Heart left ventricle (tissue), 16 donors: ENCODE results near the gene MGME1. TPM values are rescaled to one million over a fixed set of nuclear protein-coding genes. Genes with fewer than 3 reads are reported as not detected.

Experiments
- ATAC-seq, 4 donors: fragments of 200-7000 bp; cut with Tn5 transposase; one replicate each; pipeline ENCODE4 v1.9.1; 2020 to 2022; ENCODE audit warnings: moderate library complexity in 4 of 4, mild to moderate bottlenecking in 3 of 4, moderate number of reproducible peaks in 1 of 4
- DNase-seq, 5 donors: peaks; one replicate each; pipeline ENCODE4 v3.0.0-alpha.2; 2020
- H3K27ac ChIP-seq, 12 donors: fragments of 200-600 bp; sonication (generic) in 4 of 12; one replicate each; pipeline versions ENCODE4 v1.5.0 to v1.8.0; 2016 to 2022; ENCODE audit warnings: mild to moderate bottlenecking in 2 of 12
- H3K27me3 ChIP-seq, 9 donors: fragments of 200-600 bp; sonication (generic) in 2 of 9; one replicate each; pipeline versions ENCODE4 v1.5.1 to v1.8.0; 2016 to 2022; ENCODE audit warnings: mild to moderate bottlenecking in 3 of 9
- H3K36me3 ChIP-seq, 9 donors: fragments of 200-600 bp; sonication (generic) in 2 of 9; one replicate each; pipeline versions ENCODE4 v1.5.0 to v1.8.0; 2018 to 2022; ENCODE audit warnings: mild to moderate bottlenecking in 2 of 9
- H3K4me1 ChIP-seq, 12 donors: fragments of 200-600 bp; sonication (generic) in 4 of 12; one replicate each; pipeline versions ENCODE4 v1.5.0 to v1.8.0; 2016 to 2022; ENCODE audit warnings: mild to moderate bottlenecking in 3 of 12
- H3K4me3 ChIP-seq, 12 donors: fragments of 200-600 bp; sonication (generic) in 4 of 12; one replicate each; pipeline versions ENCODE4 v1.5.0 to v1.8.0; 2017 to 2022; ENCODE audit warnings: mild to moderate bottlenecking in 9 of 12, moderate library complexity in 4 of 12
- H3K9me3 ChIP-seq, 12 donors: fragments of 200-600 bp; sonication (generic) in 4 of 12; one replicate each; pipeline versions ENCODE4 v1.5.0 to v1.8.0; 2016 to 2022; ENCODE audit warnings: mild to moderate bottlenecking in 1 of 12
- POLR2A ChIP-seq, 2 donors: fragments of 450-650 bp; IDR thresholded peaks; one replicate each; pipeline ENCODE4 v1.6.1; 2017; ENCODE audit warnings: antibody characterized with exemption in 2 of 2, mild to moderate bottlenecking in 2 of 2, moderate library complexity in 2 of 2
- WGBS, 4 donors: extraction: QIAGEN DNeasy Blood & Tissue Kit in 2 of 4; methylation state at CpG; one replicate each; pipeline versions ENCODE4 v1.1.5 to v1.1.7; 2013 to 2018; 5-methylcytosine and 5-hydroxymethylcytosine counted together
- intact Hi-C, 10 donors: fragments of 100-400 bp; cut with DNase I; formaldehyde crosslinking; loops; one replicate each; pipeline versions ENCODE4 v1.11.1 to v1.14.2; 2022
- polyA plus RNA-seq, 2 donors: library from polyadenylated mRNA; stranded (reverse); fragments of 200-250 nt; gene quantifications; one replicate each; pipeline ENCODE4 v1.2.3, GENCODE V29; 2013
- total RNA-seq, 9 donors: library from RNA; depleted of rRNA in 2 of 9; stranded (reverse); fragments of >200 nt in 2 of 9; fragmentation: NEBNext Ultra II Directional in 3 of 9; extraction: Animal tissue kit (Norgen Biotek cat#: 25700) in 3 of 9; gene quantifications; one replicate each; pipeline versions ENCODE4 v1.1.0 to v1.2.4, GENCODE V29; 2016 to 2023
- TF ChIP-seq, protein P1 (sequence below), 12 donors: fragments of 200-600 bp; sonication (generic) in 4 of 12; IDR thresholded peaks; one replicate each; pipeline versions ENCODE4 v1.5.0 to v1.8.0; 2018 to 2022; ENCODE audit warnings: antibody characterized with exemption in 12 of 12, mild to moderate bottlenecking in 5 of 12
- donor health status: ischemic (EF 13 %, LVEDD 7.1; RV severe dilation, severe dysfunction).
- donor health status: healthy with polysubstance abuse.
- donor health status: DM: no; HTN: yes; CAD: no.
- donor health status: DM: no; HTN: no; CAD: no.
- donor health status: ischemic (EF 25% LVEDD 6.9; RV normal size, moderate dysfunction).
- donor health status: ischemic (EF 25% LVEDD 5.7; RV mildly dilated, moderate dysfunction).
- donor health status: healthy.
- donor health status: DM: yes; HTN: yes; CAD: no.
- donor health status: ischemic (EF 35%, LVEDD 5.7; RV mildly dilated, moderate dysfunction).
- donor health status: nonischemic (EF 11% LVEDD 7.7; RV severe dilation, severe dysfunction).
- donor health status: DM: yes; HTN: yes; CAD: no.
- donor health status: PGD.
- donor health status: ischemic (EF 29% LVEDD 5.4; RV normal size, mild dysfunction).
- donor health status: nonischemic (EF 23%, LVEDD 6.1; RV moderate dilation, normal function).

Gene MGME1
- total and polyA plus RNA-seq, 11 donors, result 7.7 to 22.0 (median 10.9) TPM

DNA sequence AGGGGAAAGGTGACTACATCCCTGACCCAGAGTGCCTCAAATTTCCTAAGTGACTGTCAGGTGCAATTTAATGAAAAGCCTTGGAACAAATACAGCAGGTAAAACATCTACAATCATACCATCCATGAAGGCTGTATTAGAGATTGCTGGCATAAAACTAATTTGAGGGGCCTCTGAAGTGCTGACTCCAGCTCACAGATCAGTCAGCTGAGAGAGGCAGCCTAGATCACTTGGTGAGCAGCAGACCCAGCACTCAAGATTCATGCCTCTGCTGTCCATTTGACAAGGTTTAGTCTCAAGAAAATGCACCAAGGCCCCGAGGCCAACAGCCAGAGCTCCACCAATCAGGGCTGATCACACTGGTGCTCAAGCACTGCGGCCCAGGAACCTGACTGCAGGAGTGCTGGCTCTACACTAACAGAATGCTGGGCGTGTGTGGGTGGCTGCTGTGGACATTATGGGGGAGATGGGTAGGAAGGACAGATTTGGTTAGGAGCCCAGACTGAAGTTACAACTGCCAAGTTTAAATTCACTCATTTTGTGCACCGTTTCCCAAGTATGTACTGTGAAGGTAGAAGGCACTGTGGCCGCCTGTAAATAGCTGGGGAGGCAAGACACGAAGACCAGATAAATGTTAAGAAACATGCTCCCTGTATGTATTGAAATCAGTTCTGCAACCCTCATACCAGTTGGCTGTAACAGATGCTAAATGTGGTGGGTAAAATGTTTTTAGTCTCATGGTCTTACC, 28.4 kb upstream of the MGME1 start:
- no peak for DNase-seq
- H3K27ac ChIP-seq, result no peak overlapping the region
- no peak overlapping the region for H3K4me3 ChIP-seq
- peaks cover 0 to 52% (median 49%) of the 10 kb centered on the region in 9 donors for H3K36me3 ChIP-seq
- peaks cover 0 to 45% (median 24%) of the 10 kb centered on the region in 12 donors for H3K4me1 ChIP-seq
- H3K27me3 ChIP-seq, result no peaks in the 10 kb centered on the region
- intact Hi-C loops, result no loop called here
- no peaks in the 10 kb centered on the region for H3K9me3 ChIP-seq
- no peak for ATAC-seq
- WGBS, 4 donors, result 60 to 65% (median 63%) methylated on average over 5 to 6 of the region's 6 CpGs
- TF ChIP-seq POLR2A (IDR thresholded peaks at IDR 0.05), result no peak
- TF ChIP-seq, protein P1, sequence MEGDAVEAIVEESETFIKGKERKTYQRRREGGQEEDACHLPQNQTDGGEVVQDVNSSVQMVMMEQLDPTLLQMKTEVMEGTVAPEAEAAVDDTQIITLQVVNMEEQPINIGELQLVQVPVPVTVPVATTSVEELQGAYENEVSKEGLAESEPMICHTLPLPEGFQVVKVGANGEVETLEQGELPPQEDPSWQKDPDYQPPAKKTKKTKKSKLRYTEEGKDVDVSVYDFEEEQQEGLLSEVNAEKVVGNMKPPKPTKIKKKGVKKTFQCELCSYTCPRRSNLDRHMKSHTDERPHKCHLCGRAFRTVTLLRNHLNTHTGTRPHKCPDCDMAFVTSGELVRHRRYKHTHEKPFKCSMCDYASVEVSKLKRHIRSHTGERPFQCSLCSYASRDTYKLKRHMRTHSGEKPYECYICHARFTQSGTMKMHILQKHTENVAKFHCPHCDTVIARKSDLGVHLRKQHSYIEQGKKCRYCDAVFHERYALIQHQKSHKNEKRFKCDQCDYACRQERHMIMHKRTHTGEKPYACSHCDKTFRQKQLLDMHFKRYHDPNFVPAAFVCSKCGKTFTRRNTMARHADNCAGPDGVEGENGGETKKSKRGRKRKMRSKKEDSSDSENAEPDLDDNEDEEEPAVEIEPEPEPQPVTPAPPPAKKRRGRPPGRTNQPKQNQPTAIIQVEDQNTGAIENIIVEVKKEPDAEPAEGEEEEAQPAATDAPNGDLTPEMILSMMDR (IDR thresholded peaks at IDR 0.05), result no peak

DNA sequence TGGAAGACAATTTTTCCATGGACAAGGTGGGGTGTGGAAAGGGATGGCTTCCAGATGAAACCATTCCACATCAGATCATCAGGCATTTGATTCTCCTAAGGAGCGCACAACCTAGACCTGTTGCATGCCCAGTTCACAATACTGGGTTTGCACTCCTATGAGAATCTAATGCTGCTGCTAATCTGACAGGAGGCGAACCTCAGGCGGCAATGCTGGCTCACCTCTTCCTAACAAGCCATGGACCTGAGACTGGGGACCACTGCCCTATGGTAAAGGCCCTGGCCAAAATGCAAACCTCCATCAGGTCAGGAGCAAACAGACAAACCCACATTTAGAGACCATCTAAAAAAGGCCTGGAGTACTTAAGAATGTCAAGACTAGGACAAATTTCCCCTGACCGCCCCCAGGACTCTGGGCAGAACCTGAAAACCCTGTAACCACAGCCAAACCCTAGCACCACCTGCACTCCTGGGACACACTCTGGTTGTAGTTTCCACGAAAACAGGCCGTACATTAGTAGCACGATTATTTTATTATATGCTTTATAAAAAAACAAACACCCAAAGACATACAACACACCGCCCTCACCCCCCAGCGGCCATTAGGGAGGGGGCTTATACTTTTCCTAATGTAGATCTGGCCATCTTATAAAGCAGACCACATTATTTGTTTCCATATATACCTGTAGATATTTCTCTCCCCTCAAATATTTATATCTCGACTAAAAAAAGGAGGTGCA, 27.6 kb upstream of the MGME1 start:
- intact Hi-C loops, result no loop called here
- 90 to 95% (median 94%) methylated on average over 8 to 10 of the region's 10 CpGs for WGBS, 4 donors
- H3K4me1 ChIP-seq, result peaks cover 0 to 38% (median 22%) of the 10 kb centered on the region in 12 donors
- no peak for TF ChIP-seq POLR2A (IDR thresholded peaks at IDR 0.05)
- TF ChIP-seq, protein P1 (IDR thresholded peaks at IDR 0.05), result no peak
- no peaks in the 10 kb centered on the region for H3K9me3 ChIP-seq
- no peak overlapping the region for H3K27ac ChIP-seq
- ATAC-seq (no peak), DNase-seq (no peak)
- no peaks in the 10 kb centered on the region for H3K27me3 ChIP-seq
- no peak overlapping the region for H3K4me3 ChIP-seq
- H3K36me3 ChIP-seq, result peaks cover 0 to 61% (median 57%) of the 10 kb centered on the region in 9 donors

DNA sequence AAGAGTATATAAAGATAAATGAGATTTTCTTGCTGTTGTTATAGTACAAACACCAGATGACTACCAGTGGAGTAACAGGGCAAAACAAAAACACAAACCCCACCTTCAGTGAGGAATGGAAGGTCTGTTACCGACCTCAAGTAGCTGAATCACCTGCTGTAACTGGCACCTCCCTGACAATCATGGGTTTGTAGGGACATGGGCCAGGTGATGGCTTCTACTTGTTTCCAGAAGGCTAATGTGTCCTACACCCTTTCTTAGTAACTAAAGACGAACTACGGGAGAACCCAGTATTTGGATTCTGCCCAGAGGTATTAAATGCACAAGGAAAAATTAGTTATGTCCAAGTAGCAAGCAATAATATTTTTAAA, 27.0 kb upstream of the MGME1 start:
- Histone ChIP-seq H3K27ac (no peak overlapping the region), H3K27me3 (no peaks in the 10 kb centered on the region), H3K36me3 (peaks cover 0 to 67% (median 63%) of the 10 kb centered on the region in 9 donors), H3K4me1 (peaks cover 0 to 38% (median 20%) of the 10 kb centered on the region in 12 donors), H3K9me3 (no peaks in the 10 kb centered on the region), H3K4me3 (no peak overlapping the region)
- 77 to 85% (median 82%) methylated on average over 3 of the region's 3 CpGs for WGBS, 4 donors
- no peak for DNase-seq
- ATAC-seq, result no peak
- intact Hi-C loops, result no loop called here
- no peak for TF ChIP-seq POLR2A (IDR thresholded peaks at IDR 0.05)
- TF ChIP-seq, protein P1 (IDR thresholded peaks at IDR 0.05), result no peak

DNA sequence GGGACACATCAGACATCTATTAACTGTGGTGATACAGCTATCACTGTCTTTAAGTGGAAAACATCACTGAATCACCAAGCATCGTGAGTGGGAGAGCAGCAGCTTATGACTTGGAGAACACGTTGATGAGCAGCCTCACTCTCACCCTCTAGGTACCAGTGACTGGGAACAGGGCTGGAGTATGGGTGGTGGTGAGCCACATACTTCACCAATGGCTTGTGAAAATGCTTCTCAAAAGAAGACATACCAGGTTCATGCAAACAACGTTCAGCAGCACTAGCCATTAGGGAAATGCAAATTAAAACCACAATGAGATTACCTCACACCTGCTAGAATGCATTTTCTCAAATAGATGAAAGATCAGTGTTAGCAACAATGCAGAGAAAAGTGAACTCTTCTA, 25.5 kb upstream of the MGME1 start:
- H3K36me3 ChIP-seq, result peaks cover 0 to 82% (median 78%) of the 10 kb centered on the region in 9 donors
- WGBS, 4 donors, result 32 to 40% (median 35%) methylated on average over 3 of the region's 3 CpGs
- H3K27me3 ChIP-seq, result no peaks in the 10 kb centered on the region
- intact Hi-C loops, result no loop called here
- TF ChIP-seq, protein P1 (IDR thresholded peaks at IDR 0.05), result no peak
- TF ChIP-seq POLR2A (IDR thresholded peaks at IDR 0.05), result no peak
- peaks cover 0 to 27% (median 11%) of the 10 kb centered on the region in 12 donors for H3K4me1 ChIP-seq
- H3K4me3 ChIP-seq, result no peak overlapping the region
- DNase-seq, result no peak
- no peak overlapping the region for H3K27ac ChIP-seq
- no peaks in the 10 kb centered on the region for H3K9me3 ChIP-seq
- ATAC-seq, result no peak
